Neural cell (in vitro differentiated cells): ENCODE measurements around the gene RBM20.

Source experiments
- EZH2 ChIP-seq: fragments of 200-600, 300-800 bp; shearing (Covaris generic), sonication (generic); IDR thresholded peaks from 2 replicates; pipeline ENCODE4 v1.6.1; 2014; ENCODE audit warnings: antibody characterized with exemption, low read length, borderline replicate concordance, mild to moderate bottlenecking; ENCODE audit not compliant: insufficient read depth, poor library complexity, severe bottlenecking
- TAF1 ChIP-seq: IDR thresholded peaks from 2 replicates; pipeline ENCODE4 v1.6.1; 2012; ENCODE audit warnings: low read depth
- TF ChIP-seq, protein P1 (sequence below): fragments of 450-650 bp; IDR thresholded peaks from 2 replicates; pipeline ENCODE4 v1.5.1; 2014; ENCODE audit warnings: antibody characterized with exemption, mild to moderate bottlenecking, moderate library complexity; ENCODE audit not compliant: poor library complexity, severe bottlenecking

DNA sequence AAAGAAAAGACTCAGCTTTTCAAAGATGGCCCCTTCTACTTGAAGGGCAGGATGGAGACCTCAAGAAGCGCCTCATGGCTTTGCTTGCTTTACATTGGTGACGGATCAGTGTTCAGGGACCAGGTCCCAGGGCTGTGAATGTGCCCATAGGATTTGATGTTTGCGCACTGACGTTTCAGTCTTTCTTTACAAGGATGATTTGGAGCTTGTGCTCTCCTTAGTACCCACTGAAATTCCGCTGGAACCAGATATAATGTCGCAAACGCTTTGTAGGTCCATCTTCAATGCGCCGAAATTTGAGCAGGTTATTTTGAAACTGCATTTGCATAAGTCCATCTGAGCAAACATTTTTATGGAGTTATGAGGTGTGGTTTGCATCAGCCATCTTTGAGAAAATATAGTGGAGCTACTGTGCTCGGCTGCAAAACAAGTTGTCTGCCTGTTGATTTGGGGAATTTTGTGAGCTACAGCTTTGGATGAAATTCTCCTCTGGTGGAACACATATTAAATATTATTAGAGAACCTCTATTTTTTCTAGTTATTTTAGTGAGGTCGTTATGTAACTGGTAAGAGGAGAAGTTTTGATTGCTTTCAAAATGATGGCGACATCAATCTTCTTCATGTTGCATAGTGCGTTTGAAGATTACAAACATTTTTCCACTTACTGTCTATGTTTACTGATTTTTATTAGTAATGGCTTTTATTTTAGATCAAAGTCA, 2.4 kb downstream of the RBM20 start:
- TF ChIP-seq EZH2, result no peak
- TF ChIP-seq, protein P1, sequence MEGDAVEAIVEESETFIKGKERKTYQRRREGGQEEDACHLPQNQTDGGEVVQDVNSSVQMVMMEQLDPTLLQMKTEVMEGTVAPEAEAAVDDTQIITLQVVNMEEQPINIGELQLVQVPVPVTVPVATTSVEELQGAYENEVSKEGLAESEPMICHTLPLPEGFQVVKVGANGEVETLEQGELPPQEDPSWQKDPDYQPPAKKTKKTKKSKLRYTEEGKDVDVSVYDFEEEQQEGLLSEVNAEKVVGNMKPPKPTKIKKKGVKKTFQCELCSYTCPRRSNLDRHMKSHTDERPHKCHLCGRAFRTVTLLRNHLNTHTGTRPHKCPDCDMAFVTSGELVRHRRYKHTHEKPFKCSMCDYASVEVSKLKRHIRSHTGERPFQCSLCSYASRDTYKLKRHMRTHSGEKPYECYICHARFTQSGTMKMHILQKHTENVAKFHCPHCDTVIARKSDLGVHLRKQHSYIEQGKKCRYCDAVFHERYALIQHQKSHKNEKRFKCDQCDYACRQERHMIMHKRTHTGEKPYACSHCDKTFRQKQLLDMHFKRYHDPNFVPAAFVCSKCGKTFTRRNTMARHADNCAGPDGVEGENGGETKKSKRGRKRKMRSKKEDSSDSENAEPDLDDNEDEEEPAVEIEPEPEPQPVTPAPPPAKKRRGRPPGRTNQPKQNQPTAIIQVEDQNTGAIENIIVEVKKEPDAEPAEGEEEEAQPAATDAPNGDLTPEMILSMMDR, result no peak
- no peak for TF ChIP-seq TAF1
